GM18511 (cell line): ENCODE measurements around the gene EVPL.
"Not testable (repeated sequence)": the region's sequence is repeated elsewhere in the genome, so short reads cannot be mapped to it uniquely, and the experiment has no call there.

Experiments
- ATAC-seq: cut with Tn5 transposase; IDR thresholded peaks from one replicate; pipeline ENCODE4 v1.9.1; 2021; ENCODE audit warnings: mild to moderate bottlenecking, moderate library complexity; ENCODE audit not compliant: unreplicated experiment

The EVPL gene

DNA sequence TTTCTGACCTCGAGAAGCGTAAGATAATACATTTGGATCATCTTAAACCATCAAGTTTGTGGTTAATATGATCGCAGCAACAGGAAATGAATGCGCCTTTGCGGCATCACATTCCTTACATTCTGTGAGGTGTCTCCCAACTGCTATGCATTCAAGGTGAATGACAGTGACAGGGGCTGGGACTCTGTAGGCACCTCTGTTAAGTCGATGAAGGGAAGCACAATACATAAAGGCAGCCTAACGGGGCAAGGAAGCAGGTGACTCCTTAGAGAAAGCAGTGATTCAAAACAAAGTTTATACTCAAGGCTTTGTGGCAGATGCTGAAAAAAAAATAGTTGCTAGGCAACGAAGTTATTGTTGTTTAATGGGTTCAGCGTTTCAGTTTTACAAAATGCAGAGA lies 21.6 kb upstream of the EVPL start:
- ATAC-seq: no peak

GRCh38 chr17:76048025-76048605 lies 21.0 kb upstream of the EVPL start:
- ATAC-seq: no peak

- ATAC-seq: no peak
These were observed 19.0 kb upstream of the EVPL start for GRCh38 chr17:76046064-76046463.

- ATAC-seq: not testable (repeated sequence)
These were observed 17.4 kb upstream of the EVPL start for GRCh38 chr17:76044475-76045007.

DNA sequence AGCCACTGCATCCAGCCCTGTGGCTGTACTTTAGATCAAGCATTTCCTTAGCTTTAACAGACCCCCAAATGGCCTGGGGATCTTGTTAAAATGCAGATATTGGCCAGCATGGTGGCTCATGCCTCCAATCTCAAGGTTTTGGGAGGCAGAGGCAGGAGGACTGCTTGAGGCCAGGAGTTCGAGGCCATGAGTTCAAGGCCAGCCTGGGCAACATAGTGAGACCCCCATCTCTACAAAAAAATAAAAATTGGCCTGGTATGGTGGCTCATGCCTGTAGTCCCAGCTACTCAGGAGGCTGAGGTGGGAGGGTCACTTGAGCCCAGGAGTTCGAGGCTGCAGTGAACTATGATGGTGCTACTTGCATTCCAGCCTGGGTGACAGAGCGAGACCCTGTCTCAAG lies 15.8 kb upstream of the EVPL start:
- not testable (repeated sequence) for ATAC-seq

- no peak for ATAC-seq
These were observed 13.3 kb upstream of the EVPL start for GRCh38 chr17:76040376-76040775.

- ATAC-seq: no peak
These were observed 12.0 kb upstream of the EVPL start for GRCh38 chr17:76039121-76039520.

GRCh38 chr17:76038050-76038449 lies 10.9 kb upstream of the EVPL start:
- no peak for ATAC-seq

- ATAC-seq: no peak
These were observed 9.6 kb upstream of the EVPL start for GRCh38 chr17:76036497-76037261.

DNA sequence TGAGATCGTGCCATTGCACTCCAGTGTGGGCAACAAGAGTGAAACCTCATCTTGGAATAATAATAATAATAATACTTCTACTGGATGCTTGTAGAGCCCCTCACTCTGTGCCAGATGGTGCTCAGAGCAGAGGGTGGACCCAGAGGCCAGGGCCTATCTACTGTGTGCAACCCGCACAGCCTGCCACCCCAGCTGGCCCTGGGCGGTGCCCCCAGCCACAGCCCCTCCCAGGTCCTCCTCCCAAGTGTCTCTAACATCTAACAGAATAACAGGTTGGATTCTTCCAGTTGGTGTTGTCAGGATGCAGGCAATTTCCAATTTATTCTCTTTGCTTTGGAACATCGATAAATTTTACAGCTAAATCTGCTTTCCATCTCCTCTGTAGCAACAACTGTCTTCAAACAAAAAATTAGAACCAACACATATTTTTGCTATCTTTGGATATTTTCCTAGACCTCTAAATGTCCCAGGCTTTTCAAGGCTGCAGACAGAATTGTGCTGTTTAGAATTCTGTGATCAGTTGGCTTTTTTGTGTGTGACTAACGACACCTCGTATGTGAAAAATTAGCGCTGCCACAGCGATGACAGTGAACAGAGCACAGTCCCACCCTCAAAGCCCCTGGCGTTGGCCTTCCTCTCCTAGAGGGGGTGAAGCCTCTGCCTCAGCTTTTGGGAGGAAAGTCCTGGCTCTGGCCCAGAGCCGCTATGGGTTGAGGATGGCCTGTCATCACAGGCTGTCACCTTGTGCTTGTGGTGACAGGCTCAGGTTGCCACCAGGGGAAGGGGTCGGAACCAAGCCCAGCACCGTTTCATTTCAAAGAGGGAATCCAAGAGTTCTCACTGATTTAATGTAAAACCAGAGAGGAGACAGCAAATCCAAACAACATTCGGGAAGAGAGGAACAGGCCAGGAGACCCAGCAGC lies 7.6 kb upstream of the EVPL start:
- no peak for ATAC-seq

GRCh38 chr17:76033139-76033538 lies 6.0 kb upstream of the EVPL start:
- ATAC-seq: no peak

DNA sequence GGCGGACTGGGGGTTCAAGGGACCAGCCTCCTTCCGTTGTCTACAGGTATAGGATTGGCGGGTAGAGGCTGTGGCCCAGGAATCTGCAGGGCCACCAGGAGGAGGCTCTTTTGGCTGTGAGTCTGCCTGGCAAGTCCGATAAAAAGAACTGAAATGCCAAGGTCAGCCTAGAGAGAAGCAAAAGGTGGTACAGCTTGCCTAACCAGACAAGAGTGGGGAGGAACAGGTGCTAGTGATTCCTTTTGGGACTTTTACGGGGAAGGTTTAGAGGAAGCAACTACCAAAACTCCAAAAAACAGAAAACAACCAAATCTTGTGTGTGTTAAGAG lies 5.6 kb upstream of the EVPL start:
- ATAC-seq: no peak

DNA sequence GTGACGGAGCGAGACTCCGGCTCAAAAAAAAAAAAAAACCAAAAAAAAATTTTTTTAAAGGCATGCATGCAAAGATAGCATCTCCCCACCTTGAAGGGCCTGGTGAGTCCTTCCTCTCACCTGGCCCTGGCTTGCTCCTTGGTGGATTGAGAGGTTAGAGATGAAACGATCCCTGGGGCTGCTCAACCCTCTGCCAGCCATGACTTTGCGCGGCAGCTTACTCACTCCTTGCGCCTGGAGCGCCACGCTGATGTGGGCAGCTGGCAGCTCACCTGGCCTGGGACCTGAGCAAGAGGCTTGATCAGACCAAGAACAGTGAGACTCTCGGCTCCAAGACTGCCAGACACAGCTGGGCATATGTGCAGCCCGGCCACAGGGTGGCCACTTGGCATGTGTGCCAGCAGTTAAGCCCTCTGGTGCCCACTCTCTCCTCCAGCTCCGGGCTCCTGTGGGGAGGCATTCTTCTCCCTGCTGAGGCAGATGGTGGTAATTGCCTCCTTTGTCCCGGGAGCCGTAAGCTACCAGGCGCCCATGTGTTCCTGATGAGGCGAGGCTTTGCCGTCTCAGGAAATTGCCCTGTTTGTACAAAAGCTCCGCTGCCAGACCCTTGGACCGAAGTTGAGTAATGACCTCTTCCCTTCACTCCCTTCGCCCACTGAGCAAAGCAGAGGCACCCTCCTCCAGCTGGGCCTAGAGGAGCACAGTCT lies 5.1 kb upstream of the EVPL start:
- ATAC-seq: no peak

GRCh38 chr17:76026714-76027158 lies 370 bp downstream of the EVPL start:
- ATAC-seq: no peak

DNA sequence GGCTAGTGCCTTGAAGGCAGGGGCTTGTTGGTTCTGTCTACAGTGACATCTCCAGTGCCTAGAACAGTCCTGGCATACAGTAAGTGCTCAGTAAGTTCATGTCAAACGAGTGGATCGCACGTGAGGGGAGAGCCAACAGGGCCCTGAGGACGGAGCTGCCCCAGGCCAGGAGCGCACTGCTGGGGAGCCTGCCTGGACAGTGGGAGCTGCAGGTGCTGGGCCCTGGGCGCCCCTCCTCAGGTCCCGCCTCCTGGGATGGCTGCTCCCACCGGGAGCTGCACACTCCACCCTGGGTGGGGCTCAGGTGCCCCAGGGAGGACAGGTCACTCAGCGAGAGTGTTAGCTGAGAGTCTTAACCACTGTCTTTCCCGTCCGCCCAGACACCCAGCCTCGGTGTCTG lies 1.8 kb downstream of the EVPL start:
- no peak for ATAC-seq

DNA sequence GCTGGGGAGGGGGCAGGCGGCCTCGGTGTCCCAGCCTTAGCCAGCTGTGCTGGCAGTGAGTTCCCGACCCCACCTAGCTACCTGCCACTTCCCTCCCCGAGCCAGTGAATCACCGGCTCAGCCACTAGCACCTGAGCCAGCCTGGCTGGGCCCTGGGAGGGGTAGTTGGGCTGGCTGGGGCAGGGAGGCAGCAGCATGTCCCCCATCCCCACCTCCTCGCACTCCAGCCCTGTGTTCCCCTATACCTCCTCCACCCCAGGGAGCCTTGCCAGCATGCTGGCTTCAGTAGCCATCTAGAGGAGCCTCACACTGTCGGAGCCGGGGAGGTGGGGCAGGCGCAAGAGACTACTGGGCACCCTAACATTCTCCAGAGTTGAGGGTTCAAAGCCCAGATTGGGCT lies 2.8 kb downstream of the EVPL start:
- ATAC-seq: no peak

- no peak for ATAC-seq
These were observed 3.2 kb downstream of the EVPL start for GRCh38 chr17:76023900-76024237.

DNA sequence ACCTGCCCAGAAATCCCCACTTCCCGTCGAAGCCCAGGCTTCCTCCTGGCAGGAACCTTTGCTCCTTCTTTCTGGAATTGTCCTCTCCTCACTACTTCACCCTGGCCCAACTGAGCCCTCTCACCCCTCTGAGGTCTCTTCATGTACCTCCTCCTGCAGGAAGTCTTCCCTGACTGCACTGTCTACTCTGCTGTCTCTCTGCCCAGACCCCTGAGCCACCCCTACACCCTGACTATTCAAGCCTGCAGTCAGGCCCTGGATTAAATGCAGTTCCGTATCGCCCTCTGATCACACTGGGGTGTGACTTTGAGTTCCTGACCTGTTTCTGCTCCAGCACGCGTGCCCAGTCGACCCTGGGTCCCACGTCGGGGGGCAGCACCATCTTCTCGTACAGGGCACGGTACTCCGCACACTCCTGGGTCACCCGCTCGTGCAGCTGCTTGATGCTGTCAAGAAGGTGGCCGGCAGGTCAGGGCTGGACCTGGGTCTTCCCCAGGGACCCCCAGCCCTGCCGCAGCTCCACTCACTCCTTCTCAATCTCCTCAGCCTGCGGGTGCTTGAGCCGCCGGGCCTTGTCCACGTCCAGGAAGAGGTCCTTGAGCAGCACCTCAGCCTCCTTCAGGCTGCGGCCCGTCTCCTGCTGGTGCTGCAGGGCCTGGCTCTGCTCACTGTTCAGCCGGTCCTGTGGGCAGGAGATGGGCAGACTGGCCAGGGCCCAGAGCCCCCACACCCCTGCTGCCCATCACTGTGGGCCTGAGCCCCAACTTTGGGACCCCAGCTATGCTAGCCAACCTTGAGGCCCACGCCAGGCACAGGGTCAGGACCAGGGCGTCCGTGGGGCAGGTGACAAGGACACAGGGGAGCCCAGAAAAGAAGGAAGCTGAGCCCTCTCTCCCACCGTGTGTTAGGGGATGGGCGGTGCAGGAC lies 3.9 kb downstream of the EVPL start:
- ATAC-seq: no peak

DNA sequence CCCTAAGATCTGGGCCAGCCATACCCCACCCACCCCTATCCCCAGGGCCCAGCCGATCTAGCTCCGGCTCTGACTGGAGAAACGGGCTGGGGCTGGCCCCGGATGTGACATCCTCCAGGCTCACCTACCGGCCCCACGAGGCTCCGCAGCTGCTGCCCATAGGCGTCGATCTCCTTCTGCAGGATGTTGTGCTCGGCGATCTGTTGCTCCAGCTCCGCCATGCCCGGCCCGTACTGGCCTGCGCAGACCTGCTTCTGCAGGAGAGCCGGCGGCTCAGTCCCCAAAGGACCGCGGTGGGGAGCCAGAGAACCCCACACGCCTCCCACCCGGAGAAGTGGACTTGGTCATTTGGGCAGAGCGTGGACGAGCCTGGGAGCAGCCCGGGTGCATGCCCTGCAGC lies 4.8 kb downstream of the EVPL start:
- no peak for ATAC-seq
